HG03025 (cell line): ENCODE results near the gene LEMD1.

Experiments
- ATAC-seq: cut with Tn5 transposase; IDR thresholded peaks from one replicate; pipeline ENCODE4 v1.9.1; 2021; ENCODE audit warnings: mild to moderate bottlenecking, moderate library complexity; ENCODE audit not compliant: unreplicated experiment, low FRiP score

The LEMD1 gene, protein sequence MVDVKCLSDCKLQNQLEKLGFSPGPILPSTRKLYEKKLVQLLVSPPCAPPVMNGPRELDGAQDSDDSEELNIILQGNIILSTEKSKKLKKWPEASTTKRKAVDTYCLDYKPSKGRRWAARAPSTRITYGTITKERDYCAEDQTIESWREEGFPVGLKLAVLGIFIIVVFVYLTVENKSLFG

DNA sequence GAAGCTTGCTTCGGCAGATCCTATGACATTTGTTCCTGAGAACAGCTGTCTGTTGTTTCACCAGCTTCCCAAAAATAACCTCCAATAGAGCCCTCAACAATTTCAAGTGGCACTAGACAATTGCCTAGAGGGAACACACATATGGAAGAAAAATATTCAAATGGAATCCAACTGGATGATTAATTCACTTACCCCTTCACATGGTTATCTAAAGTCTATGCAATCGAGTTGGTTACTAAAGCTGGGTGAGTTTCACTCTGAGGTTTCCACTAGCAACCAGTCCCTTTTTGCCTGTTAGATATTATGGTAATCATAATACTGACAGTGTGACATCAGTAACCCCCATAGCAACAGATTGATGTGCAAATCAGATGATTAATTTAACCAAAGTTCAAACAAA, at the start of gene LEMD1:
Gene LEMD1 (minus strand): TSS at position 259 of the 400 bp plus-strand sequence. CDS start 1,520 bp downstream, outside the sequence.
- ATAC-seq, result no peak

DNA sequence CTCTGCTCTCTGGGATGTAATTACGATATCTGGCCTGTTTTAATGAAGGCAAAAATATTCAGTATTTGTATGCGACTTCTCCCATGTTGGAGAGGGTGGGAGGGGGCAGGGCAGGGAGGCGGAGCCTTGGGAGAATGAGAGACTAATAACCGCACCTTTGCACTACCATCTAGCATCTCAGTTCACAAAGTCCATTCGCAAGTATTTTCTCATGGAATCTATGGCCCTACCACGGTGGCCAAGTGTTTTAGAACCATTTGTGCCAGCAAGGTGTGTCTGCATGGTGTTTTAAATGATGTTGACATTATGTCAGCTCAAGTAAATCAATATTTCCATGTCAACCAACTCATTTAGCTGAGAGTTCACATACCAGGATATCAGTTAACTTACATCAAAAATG, 48.3 kb upstream of the LEMD1 start:
- ATAC-seq, result no peak

DNA sequence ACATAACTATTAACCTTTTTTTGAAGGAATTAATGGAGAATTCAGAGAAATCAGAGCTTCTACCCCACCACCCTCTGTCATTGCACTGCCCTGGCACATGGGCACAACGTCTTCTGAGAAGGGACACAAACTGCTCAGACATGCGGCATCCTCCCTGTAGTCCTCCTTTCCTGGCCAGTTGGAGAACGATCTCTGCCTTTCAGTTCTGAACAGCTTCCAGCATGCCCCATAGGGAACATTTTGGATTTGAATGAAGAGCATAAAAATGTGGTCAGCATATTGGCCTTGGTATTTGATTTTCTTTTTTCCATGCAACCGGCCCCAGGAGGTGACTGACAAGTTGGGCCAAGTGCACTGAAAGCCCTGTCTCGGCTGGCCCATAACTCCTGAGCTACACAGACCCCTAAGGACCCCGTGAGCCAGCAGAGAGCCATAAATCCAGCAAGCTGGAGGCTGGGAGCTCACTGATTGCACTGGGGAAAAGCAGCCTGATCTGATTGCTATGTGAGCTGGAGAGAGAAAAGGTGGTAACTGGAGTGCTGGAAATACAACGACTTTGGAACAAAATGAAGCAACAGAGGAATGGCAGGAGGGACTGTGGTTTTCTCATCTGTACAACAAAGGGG, 44.9 kb upstream of the LEMD1 start:
- ATAC-seq, result no peak

DNA sequence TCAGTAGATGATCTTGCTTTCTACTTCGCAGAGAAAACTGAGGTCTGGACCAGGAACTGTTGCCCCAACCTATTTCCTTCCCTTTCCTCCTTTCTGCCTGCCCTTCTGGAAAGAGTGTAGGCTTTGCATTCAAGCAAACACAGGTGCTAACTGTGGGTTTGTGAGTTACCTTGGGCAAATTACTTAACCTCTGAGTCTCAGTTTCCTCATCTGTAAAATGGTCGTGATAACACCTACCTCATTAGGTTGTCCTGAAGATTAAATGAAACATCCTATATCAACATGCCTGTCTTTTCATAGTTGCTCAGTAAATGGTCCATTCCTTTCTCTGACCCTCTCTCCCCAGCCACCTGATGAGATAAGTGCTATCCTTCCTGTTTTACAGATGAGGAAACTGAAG, 43.5 kb upstream of the LEMD1 start:
- ATAC-seq, result no peak

DNA sequence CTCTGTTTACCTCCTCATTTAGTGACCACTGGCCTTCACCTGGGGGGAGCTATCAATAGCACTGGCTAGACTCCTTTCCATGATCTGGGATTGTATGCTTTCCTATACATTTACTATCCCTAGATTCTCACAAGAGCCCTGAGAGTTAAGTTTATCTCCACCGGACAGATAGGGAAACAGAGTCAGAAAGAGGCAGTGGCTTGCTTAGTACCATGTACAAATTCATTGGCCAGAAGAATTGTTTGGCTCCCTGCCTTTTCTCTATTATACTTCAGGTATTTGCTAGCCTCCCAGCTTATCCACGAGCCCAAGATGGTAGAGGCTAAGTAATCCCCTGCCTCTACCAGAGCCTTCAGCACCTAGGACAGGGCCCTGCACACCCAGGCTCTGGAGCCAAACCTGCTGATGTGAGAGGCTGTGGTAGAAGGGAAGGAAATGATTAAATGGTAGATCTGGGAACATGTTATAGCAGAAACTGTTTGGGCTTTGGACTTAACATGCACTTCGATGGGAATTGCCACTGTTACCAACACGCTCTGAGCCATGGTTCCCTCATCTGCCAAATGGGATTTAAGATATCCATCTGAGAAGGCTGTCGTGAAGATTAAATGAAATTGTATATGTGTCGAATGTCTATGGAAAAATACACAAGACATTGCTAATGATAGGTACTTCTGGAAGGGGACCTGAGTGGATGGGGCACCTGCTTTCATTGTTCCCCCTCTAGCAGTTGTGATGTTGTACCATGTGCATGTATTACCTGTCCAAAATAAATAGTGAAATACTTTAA, 37.1 kb upstream of the LEMD1 start:
- no peak for ATAC-seq

DNA sequence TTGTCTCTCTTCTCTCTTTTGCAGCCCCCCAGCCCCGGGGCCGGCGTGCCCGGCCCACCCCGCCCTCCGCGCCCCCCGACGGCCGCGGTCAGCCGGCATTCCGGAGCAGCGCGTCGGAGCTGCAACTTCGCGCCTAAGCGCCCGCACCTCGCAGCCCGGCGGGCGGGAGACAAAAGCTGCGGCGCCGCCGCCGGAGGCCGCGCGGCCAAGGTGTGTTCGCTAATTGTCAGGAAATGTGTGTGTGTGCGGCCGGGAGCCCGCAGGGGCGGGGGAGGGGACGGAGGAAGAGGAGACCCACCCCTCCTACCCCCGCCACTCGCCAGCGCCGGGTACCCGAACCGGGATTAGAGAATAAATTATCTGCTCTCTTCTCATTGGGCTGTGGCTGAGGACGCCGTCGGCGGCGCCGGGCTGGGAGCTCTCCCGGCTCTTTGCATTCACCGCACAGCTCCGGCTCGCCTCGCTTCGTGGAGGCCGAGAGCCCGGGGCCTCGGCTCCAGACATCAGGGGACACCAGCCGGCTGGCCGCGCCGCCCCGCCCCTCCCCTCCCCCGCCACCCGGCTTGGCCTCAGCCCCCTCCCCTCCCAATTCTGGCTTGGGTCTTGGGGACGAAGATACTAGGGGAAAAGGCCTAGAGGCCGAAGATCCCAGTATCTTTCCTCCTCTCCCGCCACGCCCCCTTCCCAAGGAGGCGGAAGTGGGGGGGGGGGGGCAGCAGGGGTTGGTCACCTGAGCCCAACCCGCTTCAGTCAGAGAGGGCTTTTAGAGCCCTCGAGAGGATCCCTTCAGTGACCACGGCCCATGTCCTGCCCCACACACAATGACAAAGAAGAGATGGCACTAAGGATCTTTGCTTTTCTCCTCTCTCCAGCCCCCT, 35.3 kb upstream of the LEMD1 start:
- no peak for ATAC-seq

DNA sequence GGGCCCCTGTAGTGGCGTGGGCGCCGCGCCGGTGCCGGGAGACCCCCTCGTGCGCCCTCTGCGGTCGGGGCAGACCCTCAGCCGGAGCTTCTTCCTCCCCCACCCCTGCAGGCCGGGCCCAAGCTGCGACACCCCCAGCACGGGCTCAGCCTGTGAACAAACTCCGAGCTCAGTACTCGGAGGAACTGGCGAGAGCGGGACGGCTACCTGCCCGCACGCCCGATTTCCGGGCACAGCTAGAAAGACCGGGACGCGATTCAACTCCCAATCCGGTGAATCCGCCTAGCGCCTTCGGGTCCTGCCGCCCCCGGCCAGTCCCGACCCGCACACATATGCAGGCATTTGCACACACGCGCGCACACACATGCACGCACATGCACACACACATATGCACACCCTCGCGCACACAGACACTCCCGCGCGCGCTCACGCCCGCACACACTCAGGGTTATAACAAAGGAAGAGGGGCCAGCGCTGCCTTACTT, 34.6 kb upstream of the LEMD1 start:
- ATAC-seq, result no peak

DNA sequence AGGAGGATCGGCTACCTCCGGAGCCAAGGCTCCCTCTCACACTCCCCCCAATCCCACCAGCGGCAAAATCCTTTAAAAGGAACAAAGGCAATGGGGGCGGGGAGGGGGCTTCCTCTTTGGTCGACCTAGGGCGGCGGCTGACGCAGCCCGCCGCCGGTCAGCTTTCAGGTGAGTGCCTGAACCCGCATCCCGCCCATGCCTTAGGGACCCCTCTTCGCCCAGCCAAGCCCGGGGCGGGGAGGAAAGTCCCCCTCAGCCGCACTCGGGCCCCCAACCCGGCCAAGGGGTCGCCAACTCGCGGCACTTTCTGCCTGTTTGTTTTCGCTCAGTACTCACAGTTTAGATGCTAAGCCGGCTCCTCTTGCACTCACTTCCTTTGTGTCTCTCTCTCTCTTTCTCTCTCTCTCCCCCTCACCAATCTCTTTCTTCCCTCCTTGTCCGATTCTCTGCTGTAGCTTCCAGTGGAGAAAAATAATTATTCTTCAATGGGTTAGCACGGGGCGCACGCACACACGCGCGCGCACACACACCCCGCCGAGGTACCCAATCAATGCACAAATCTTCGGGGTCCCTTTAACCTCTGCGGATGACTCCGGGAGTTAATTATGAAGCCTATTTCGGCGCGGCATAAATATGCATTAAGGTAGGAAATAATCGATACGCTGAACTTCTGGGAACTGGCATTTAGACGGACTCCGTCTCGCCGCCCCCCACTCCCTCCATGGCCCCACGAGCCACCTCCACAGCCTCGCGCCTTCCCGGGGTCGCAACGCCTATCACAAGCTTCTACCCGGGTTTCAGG, 33.9 kb upstream of the LEMD1 start, which contains the start of gene BLACAT1:
Gene BLACAT1 (minus strand): TSS at position 465 of the 802 bp plus-strand sequence.
- ATAC-seq, result no peak

DNA sequence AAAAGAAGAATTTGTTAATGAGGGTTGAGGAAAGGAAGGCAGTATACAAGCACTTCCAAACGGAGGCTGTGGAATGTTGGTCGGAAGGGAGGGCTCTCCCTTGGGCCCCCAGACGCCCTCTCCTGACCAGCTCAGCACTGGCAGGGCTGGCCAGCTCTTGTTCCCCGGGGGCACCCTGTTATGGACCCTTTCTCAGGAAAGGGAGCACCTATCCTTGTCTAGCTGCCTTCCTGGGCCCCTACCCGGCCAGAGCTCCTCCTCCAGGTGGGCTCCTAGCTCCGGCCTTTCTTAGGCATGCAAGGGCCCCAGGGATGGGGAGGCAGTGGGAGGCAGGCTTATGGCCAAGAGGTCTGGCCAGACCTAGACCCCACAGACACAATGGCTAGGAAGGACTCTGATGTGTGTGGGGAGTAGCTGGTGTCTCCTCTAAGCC, 33.1 kb upstream of the LEMD1 start:
- no peak for ATAC-seq

DNA sequence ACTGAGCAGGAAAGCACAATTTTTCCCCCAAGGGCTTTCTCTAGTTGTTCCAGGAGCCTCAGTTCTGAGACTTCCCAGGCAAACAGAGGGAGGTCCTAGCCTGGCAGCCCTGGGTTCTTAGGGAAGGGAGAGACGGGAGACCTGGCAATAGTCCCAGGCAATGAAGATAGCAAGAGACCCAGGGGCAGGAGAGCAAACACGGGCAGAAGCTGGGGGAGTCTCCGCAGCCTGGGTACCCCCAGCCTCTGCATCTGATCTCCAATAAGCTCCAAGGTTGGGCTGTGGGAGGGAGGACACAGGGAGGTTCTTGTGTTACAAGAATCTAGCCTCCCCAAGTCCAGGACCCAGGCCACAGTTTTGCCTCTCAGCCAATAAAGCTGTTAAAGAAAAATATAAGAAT, 31.6 kb upstream of the LEMD1 start:
- no peak for ATAC-seq

DNA sequence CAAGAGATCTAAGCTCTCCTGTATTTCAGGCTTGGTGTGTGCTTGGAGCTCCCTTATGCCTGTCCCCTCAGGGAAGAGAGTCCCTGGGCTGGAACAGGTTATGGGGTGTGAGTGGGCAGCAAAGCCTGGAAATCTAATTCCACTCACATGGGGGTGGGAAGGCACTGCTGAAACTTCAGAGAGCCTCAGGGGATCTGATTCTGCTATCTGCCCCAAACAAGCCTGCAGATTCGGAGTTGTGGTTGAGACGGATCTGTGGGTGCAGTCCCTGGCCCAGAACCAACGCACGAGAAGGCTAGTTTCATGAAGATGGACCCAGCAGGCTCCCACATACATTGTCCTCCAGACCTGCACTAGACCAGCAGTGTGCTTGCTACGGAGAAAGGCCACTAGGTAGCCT, 31.1 kb upstream of the LEMD1 start:
- ATAC-seq, result no peak

DNA sequence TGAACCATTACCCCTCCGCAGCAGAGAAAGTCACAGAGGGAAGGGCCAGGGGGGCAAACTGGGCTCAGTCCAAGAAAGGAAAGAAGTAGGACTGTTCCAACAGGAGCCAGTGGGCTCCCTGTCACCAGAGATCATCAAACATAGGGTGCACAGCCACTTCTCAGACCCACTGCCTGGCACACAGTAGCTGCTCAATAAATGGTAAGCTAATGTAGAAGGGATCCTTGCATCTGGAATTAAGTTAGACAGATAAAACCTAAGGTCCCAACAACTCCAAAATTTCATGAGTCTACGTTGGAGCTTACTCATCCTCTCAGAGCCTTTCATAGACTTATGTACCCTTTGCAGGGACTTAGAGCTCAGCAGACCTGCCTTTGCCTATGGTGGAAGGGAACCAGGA, 30.5 kb upstream of the LEMD1 start:
- ATAC-seq, result no peak

DNA sequence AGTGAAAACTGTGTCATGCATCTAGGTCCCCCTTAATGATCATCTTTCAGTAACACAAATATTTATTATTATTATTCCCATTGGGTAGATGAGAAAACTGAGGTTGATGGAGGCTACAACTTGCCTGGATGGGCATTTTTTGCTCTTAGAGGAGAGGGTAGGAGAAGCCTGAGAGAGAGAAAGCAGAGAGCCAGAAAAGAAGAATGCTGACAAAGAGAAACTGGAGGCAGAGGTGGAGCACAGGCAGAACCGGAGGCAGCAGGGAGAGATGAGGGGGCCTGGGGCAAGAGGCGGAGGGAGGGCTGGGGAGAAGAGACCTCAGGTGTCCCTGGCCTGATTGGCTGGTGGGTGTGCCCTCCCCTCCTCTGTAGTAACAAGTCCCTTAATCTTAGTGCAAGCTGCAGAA, 29.9 kb upstream of the LEMD1 start:
- no peak for ATAC-seq

DNA sequence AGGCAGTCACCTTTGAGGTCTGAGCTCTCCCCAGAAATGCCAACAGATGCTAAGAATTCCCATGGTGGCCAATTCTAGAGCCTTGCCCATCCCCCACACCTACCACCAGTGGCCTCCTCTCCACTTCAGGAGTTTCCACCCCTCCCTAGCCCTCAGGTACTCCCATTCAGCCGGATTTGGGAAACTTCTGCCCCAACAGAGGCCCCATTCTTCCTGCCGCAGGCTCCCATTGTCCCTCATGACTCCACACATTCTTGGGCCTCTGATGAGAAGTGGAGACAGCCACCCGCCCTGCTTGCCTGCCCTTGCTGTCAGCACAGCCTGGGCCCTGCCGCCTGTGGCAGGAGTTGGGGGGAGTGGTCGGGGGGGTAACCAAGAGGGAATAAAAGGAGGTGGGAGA, 29.3 kb upstream of the LEMD1 start:
- no peak for ATAC-seq

DNA sequence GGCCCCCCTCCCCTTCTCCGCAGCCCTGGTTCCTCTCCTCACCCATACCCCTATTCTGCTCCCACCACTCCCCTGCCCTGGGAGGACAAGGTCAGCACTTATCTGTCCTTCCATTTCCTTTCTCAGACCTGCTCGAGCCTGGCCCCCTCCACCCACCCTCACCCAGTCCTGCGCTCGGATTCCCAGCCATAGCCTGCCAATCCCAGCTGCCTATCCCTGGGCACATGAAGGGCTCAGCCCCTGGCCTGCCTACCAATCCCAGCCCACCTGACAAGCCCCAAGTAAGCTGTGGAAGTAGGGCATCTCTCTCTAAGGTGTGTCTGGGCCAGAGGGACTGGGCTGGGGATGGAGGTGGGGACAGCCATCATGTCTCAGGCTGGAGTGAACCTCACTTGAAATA, 28.6 kb upstream of the LEMD1 start:
- ATAC-seq, result no peak

DNA sequence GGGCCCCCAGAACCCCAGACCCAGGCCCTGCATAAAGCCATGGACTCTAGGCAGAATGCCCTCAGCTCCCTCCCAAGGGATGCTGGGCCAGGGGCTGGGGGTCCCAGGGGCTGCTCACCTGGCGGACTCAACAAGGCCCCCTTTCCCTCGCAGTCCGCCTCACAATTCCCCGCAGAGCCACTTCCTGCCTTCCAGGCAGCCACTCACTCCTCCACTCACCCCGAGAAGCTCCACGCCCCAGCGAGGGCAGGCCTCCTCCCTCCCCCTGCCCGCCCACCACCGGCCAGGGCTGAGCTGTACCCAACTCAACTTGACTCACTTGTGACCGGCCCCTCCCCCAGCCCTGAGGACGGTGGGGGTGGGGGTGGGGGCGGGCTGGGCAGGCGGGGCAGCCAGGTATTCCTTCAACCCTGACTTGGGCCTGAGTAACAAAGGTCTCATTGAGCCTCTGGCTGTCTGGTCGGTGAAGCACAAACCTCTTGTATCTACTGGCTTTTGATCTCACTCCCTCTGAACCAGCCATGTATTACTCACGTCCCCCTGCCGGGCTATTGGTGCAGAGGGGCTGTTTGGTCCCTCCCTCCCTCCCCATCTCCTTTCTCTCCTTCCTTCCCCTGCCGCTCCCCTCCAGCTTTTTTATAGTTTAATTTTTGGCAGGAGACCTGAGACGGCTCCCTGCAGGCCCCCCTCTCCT, 28.0 kb upstream of the LEMD1 start:
- no peak for ATAC-seq

DNA sequence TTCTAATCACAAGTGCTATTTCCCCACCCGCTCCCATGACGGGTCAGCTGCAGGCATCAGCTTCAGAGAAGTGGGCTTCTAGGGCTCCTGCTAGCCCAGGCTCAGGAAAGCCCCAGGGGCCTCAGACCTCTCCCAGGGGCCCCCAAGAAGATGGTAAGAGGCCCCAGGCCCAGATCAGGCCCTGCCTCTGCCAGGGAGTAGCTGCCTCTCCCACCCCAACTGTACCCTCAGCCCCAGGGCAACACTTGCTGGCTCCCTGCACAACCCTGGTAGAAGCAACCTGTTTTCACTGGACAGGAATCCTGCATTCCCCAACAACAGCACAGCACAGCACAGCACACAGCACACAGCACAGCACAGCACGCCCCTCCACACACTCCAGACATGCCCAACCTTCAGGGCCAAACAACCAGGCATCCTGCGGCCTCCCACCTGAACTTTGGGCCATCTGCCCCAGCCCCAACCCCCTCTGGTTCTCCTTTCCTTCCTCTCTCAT, 27.4 kb upstream of the LEMD1 start:
- ATAC-seq, result no peak

DNA sequence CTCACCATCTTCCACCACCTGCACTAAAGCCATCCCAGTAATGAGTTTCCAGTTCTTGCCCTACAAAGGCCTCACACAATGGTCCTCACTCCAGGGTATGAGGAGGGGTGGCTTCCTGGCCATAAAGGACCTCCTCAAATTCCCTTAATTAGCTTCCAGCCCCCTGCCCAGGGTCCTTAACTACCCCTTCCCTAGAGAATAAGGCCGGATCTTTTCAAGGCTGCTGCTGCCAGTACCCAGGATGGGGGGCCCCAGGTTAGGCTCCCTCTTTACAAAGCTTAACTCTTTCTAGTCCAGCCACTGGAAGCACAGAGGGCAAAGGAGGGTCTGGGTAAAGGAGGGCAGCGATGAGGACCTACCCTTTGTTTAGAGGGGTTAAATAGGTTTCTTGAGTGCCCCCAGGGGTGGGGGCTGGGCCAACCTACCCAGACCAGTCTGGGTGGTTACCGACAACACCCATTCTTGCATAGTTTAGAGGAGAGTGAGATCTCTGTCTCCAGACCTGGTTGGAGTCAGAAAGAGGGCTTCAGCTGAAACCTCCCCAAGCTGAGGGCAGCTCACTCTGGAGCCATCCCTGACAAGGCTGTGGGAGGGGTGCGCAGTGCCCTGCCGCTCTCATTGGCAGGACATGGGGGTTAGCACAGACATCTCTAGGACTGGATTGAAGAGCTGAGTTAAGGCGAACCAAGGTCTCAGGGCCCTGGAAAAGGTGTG, 26.8 kb upstream of the LEMD1 start:
- ATAC-seq, result no peak
